Epithelial cell of prostate (primary cell): Measurements from ENCODE around the gene MYO6.
"Not testable (repeated sequence)": the region's sequence is repeated elsewhere in the genome, so short reads cannot be mapped to it uniquely, and the experiment has no call there.

ENCODE experiments used
- DNase-seq: peaks from one replicate; pipeline ENCODE4 v3.0.0-alpha.2; 2011; ENCODE audit warnings: low read depth, low spot score
- H3K27ac ChIP-seq: fragments of 450-650 bp; 2 replicates; pipeline ENCODE4 v1.5.1; 2017; ENCODE audit warnings: mild to moderate bottlenecking

The MYO6 gene

GRCh38 chr6:75870389-75870788 is 121.3 kb downstream of the MYO6 start:
- H3K27ac ChIP-seq: no peak overlapping the region
- no peak for DNase-seq

- no peak overlapping the region for H3K27ac ChIP-seq
- no peak for DNase-seq
Observed at GRCh38 chr6:75874224-75874623, 125.2 kb downstream of the MYO6 start.

- H3K27ac ChIP-seq: no peak overlapping the region
- no peak for DNase-seq
Observed at GRCh38 chr6:75876152-75876551, 127.1 kb downstream of the MYO6 start.

GRCh38 chr6:75880305-75880704 is 131.3 kb downstream of the MYO6 start:
- H3K27ac ChIP-seq: no peak overlapping the region
- DNase-seq: no peak

GRCh38 chr6:75882734-75883133 is 133.7 kb downstream of the MYO6 start:
- H3K27ac ChIP-seq: no peak overlapping the region
- peak; percentile 34 for DNase-seq

- no peak overlapping the region for H3K27ac ChIP-seq
- no peak for DNase-seq
Observed at GRCh38 chr6:75884822-75885221, 135.8 kb downstream of the MYO6 start.

- DNase-seq: no peak
- no peak overlapping the region for H3K27ac ChIP-seq
Observed at GRCh38 chr6:75892384-75892783, 143.3 kb downstream of the MYO6 start.

GRCh38 chr6:75893058-75893775 is 144.2 kb downstream of the MYO6 start:
- H3K27ac ChIP-seq: no peak overlapping the region
- no peak for DNase-seq

GRCh38 chr6:75893776-75894152 is 144.7 kb downstream of the MYO6 start:
- no peak for DNase-seq
- H3K27ac ChIP-seq: no peak overlapping the region

- DNase-seq: no peak
- H3K27ac ChIP-seq: no peak overlapping the region
Observed at GRCh38 chr6:75896526-75896925, 147.5 kb downstream of the MYO6 start.

GRCh38 chr6:75900216-75900615 is 151.2 kb downstream of the MYO6 start:
- DNase-seq, H3K27ac ChIP-seq: not testable (repeated sequence)

- not testable (repeated sequence) for DNase-seq, H3K27ac ChIP-seq
Observed at GRCh38 chr6:75905129-75905528, 156.1 kb downstream of the MYO6 start.

GRCh38 chr6:75906871-75907270 is 157.8 kb downstream of the MYO6 start:
- no peak for DNase-seq

GRCh38 chr6:75907444-75907843 is 158.4 kb downstream of the MYO6 start:
- no peak for DNase-seq
- H3K27ac ChIP-seq: no peak overlapping the region

More at GRCh38 chr6:75906871-75907270, 157.8 kb downstream of the MYO6 start:
- no peak overlapping the region for H3K27ac ChIP-seq

GRCh38 chr6:75913040-75913439 is 164.0 kb downstream of the MYO6 start:
- DNase-seq: no peak
- no peak overlapping the region for H3K27ac ChIP-seq

GRCh38 chr6:75922226-75922625 is 173.2 kb downstream of the MYO6 start:
- H3K27ac ChIP-seq: no peak overlapping the region
- DNase-seq: no peak

- DNase-seq: no peak
- no peak overlapping the region for H3K27ac ChIP-seq
Observed at GRCh38 chr6:75926293-75927168, 177.5 kb downstream of the MYO6 start.

- H3K27ac ChIP-seq: no peak overlapping the region
- DNase-seq: no peak
Observed at GRCh38 chr6:75931011-75931680, 182.1 kb downstream of the MYO6 start.

- H3K27ac ChIP-seq: no peak overlapping the region
- no peak for DNase-seq
Observed at GRCh38 chr6:75932067-75932466, 183.0 kb downstream of the MYO6 start.

- no peak for DNase-seq
- H3K27ac ChIP-seq: no peak overlapping the region
Observed at GRCh38 chr6:75933387-75933975, 184.4 kb downstream of the MYO6 start.
